Measurements from ENCODE around the gene TSPYL6.
"Not testable (repeated sequence)": the region's sequence is repeated elsewhere in the genome, so short reads cannot be mapped to it uniquely, and the experiment has no call there.

TSPYL6 gene

GRCh38 chr2:54256091-54256694 lies at the start of gene TSPYL6:
TSPYL6 (minus strand) TSS chr2:54256229; CDS start chr2:54256151, 78 bp downstream.
- no peak for DNase-seq (ENCODE audit: low read depth in 2 of 2)

DNA sequence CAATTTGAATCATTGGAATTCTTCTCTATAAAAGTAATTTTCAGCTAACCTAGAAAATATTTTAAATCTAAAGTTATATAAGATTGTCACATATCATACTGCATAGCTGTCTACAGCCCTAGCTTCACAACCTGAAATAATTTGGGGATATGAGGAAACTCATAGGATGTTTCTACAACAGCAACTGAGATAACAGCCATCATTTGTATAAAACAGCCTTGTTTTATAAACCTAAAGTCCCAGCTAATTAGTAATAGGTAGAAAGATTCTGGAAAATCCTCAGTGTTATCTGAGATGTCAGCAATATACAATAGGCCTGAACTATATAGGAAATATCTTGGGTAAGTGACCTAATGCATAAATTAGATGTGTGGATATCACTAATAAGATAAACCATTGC lies 47.6 kb upstream of the TSPYL6 start:
- no peak for DNase-seq (ENCODE audit: low read depth in 2 of 2)

DNA sequence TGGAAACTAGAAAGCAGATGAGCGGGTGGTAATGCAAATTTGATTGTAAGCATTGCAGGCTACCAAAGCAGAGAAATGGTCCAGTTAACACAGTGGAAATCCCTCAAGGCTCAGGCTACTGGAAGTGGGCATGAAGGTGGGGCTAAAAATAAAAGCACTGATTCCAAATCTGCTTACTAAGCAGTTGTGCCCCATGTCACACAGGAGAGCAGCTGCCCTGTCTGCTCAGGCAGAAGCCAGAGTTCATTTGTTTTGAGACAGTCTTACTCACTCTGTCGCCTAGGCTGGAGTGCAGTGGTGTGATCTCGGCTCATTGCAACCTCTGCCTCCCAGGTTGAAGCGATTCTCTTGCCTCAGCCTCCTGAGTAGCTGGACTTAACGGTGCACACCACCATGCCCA lies 42.5 kb upstream of the TSPYL6 start:
- no peak for DNase-seq (ENCODE audit: low read depth in 2 of 2)

GRCh38 chr2:54295911-54296310 lies 39.9 kb upstream of the TSPYL6 start:
- no peak for DNase-seq (ENCODE audit: low read depth in 2 of 2)

GRCh38 chr2:54294665-54295064 lies 38.6 kb upstream of the TSPYL6 start:
- not testable (repeated sequence) for DNase-seq (ENCODE audit: low read depth in 2 of 2)

GRCh38 chr2:54290356-54291025 lies 34.5 kb upstream of the TSPYL6 start:
- no peak for DNase-seq (ENCODE audit: low read depth in 2 of 2)

DNA sequence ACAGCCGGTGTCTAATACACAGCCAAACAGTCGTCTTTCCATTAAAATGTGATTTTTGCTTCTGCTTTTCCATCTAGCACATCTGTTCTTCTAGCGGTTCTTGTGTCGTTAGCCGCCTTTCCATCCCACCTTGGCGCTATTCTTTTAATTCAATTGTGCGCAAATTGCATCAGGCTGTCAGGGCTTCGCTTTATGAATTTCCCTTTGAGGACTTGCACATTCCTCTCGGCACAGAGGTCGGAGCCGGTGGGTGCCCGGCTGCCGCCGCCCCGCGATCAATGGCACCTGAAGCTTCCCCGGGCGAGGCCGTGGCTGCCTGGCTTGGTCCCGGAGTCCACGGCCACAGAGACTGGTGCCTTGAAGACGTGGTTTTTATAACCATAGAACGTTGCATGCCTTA lies 33.9 kb upstream of the TSPYL6 start:
- no peak for DNase-seq (ENCODE audit: low read depth in 2 of 2)

DNA sequence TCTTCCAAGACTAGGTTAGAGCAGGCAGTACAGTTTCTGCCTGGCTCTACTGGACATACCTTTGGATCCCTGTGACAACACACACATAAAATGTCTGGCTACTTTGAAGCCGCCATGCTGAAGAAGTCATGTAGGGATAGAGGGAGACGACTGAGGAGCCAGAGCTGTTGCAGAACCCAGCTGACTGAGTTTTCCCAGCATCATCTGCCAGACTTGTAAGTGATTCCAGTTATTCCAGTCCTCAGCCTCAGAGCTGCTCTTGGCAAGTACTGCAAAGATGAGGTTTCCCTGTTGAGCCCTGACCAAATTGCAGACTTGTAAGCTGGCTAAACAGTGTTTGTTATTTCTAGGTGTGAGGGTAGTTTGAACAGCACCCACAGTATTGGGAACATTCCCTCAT lies 31.5 kb upstream of the TSPYL6 start:
- DNase-seq (ENCODE audit: low read depth in 2 of 2): no peak

- no peak for DNase-seq (ENCODE audit: low read depth in 2 of 2)
Observed at GRCh38 chr2:54285451-54285850, 29.4 kb upstream of the TSPYL6 start.

- DNase-seq (ENCODE audit: low read depth in 2 of 2): no peak
Observed at GRCh38 chr2:54284826-54285225, 28.8 kb upstream of the TSPYL6 start.

DNA sequence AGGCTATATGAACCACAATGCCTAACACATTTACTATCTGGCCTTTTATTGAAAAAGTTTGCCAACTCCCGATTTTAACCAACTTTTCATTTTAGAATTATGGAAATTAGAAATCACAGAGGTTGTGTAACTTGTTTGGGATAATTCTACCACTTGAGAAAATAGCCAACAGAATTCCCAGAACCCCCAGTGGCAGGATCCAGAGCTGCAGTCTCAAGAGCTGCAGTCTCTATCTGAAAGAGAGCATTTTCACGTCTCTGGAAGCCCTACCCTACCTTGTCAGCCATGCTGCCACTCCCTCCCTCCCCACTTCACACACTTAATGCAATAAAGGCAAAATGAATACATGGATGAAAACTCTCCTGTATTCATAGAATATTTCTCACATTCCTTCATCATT lies 23.4 kb upstream of the TSPYL6 start:
- DNase-seq (ENCODE audit: low read depth in 2 of 2): no peak

DNA sequence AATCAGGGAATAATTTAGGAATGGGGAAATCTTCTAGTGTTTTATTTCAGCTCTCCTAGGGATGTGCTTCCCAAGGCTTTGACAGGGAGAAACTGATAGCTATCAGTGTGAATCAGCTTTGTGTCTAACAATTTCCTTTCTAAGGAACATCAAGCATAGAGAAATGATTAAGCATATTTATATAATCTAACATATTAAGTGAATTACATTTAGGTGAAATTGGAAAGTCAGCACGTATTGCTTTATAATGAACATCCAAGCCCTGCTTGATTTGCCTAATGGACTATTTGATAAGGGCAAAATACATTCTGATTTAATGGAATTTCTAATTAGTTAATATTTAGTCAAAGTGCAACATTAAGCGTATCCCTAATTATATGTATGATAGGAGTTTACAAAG lies 19.5 kb upstream of the TSPYL6 start:
- DNase-seq (ENCODE audit: low read depth in 2 of 2): no peak

- DNase-seq (ENCODE audit: low read depth in 2 of 2): no peak
Observed at GRCh38 chr2:54274781-54275242, 18.8 kb upstream of the TSPYL6 start.

- no peak for DNase-seq (ENCODE audit: low read depth in 2 of 2)
Observed at GRCh38 chr2:54271843-54272627, 16.0 kb upstream of the TSPYL6 start.

DNA sequence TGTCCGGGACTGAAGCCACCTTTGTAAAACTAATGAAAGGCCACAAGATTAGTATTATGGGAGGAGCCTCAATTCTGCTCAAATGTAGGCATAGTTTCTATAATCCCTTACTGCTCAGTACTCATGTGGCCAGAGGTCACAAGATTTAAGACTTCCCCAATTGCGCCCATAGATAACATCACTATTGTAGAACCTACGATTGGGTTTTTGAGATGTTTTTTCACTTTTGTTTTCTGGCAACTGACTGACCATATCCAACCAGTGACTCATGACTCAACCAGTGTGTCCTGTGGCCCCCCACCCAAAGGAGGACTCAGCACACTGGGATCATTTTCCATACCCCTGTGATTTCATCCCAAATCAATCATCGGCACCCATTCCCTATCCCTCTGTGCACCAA lies 15.2 kb upstream of the TSPYL6 start:
- no peak for DNase-seq (ENCODE audit: low read depth in 2 of 2)

- no peak for DNase-seq (ENCODE audit: low read depth in 2 of 2)
Observed at GRCh38 chr2:54267577-54267976, 11.5 kb upstream of the TSPYL6 start.

DNA sequence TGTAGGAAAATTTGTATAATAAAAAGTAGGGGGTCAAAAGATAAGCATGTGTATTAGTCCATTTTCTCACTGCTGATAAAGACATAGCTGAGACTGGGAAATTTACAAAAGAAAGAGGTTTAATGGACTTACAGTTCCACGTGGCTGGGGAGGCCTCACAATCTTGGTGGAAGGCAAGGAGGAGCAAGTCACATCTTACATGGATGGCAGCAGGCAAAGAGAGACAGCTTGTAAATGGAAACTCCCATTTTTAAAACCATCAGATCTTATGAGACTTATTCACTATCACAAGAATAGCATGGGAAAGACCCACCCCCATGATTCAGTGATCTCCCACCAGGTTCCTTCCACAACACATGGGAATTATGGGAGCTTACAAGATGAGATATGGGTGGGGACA lies 9.1 kb upstream of the TSPYL6 start:
- not testable (repeated sequence) for DNase-seq (ENCODE audit: low read depth in 2 of 2)

GRCh38 chr2:54262015-54262765 lies 6.2 kb upstream of the TSPYL6 start:
- no peak for DNase-seq (ENCODE audit: low read depth in 2 of 2)

GRCh38 chr2:54261537-54261936 lies 5.5 kb upstream of the TSPYL6 start:
- no peak for DNase-seq (ENCODE audit: low read depth in 2 of 2)

DNA sequence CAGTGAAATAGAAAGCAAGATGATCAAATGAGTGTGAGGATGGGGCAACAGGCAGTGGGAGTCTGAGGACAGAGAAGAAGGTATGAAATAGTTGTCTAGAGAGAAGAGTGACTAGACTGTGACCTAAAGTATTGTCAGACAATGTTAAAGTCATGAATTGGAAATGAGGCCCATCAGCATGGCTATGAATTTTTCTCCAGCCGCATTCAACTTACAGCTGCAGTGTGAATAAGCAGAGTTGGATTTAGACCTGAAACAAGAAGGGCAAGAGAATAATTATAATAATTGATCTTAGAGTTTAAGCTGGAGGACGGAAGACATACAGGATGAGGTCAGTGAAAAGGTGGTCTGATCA lies 4.2 kb upstream of the TSPYL6 start:
- no peak for DNase-seq (ENCODE audit: low read depth in 2 of 2)

DNA sequence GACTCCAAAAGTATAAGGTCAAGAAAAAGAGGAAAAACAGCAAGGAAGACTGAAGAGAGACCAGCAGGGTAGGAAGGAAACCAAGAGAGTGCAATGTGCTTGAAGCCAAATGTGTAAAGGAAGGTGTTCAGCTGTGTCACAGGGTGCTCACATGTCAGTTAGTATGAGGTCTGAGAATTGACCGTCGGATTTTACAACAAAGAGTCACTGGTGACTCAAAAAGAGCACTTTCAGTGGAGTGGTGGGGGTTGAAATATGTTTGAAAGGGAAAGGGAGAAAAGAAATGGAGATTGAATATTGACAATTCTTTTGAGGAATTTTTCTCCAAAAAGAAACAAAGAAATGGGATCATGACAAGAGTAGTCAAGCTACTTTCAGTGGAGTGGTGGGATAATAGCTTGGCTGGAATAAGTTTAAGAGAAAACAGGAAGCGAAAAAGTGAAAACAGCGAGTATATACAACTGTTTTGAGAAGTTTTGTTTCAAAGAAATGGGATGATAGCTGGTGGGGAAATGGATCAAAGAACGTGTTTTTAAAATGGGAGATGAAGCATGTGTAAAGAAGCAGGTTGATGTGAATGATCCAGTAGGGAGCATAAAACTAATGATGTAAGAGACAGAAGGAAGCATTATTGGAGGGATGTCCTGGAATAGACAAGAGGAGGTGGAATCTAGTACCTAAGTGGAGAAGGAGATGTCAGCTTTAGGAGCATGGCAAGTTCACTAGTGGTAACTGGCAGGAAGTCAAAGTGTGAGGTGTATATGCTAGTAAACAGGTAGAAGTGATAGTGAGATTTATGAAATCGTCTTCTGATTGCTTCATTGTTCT lies 3.6 kb upstream of the TSPYL6 start:
- DNase-seq (ENCODE audit: low read depth in 2 of 2): no peak

Data from stimulated activated CD4-positive, alpha-beta T cell treated with anti-CD3 and anti-CD28 coated beads, Interleukin-1b, Interleukin-23, amount 100 ng/mL, for 4 hours (primary cell).